Upper lobe of right lung (tissue), 1 donor: Measurements from ENCODE around the gene ANO2. TPM values are rescaled to one million over a fixed set of nuclear protein-coding genes. Genes with fewer than 3 reads are reported as not detected.

Experiments used
- ATAC-seq: fragments of 200-7000 bp; cut with Tn5 transposase; one replicate; pipeline ENCODE4 v1.9.1; 2020; ENCODE audit warnings: mild to moderate bottlenecking, moderate library complexity
- DNase-seq: peaks from one replicate; pipeline ENCODE4 v3.0.0-alpha.2; 2020
- H3K27ac ChIP-seq: fragments of 200-600 bp; one replicate; pipeline ENCODE4 v1.8.0; 2022
- H3K27me3 ChIP-seq: fragments of 200-600 bp; one replicate; pipeline ENCODE4 v1.8.0; 2022; ENCODE audit warnings: mild to moderate bottlenecking
- H3K36me3 ChIP-seq: fragments of 200-600 bp; one replicate; pipeline ENCODE4 v1.8.0; 2022
- H3K4me1 ChIP-seq: fragments of 200-600 bp; one replicate; pipeline ENCODE4 v1.8.0; 2022
- H3K4me3 ChIP-seq: fragments of 200-600 bp; one replicate; pipeline ENCODE4 v1.8.0; 2022; ENCODE audit warnings: mild to moderate bottlenecking
- H3K9me3 ChIP-seq: fragments of 200-600 bp; one replicate; pipeline ENCODE4 v1.8.0; 2022
- intact Hi-C: fragments of 100-400 bp; cut with DNase I; formaldehyde crosslinking; loops from one replicate; pipeline ENCODE4 v1.11.0; 2022
- total RNA-seq: library from RNA; stranded (reverse); fragmentation: NEBNext Ultra II Directional; extraction: Animal tissue kit (Norgen Biotek cat#: 25700); gene quantifications from one replicate; pipeline ENCODE4 v1.2.1, GENCODE V29; 2021
- TF ChIP-seq, protein P1 (sequence below): fragments of 200-600 bp; IDR thresholded peaks from one replicate; pipeline ENCODE4 v1.8.0; 2022; ENCODE audit warnings: antibody characterized with exemption
- donor health status: DM: no; HTN: yes; CAD: no; lungs with severe emphysema.

ANO2 gene
- total RNA-seq, 1 donor from 2014 or later: 36.8 TPM

- Histone ChIP-seq H3K4me1 (no peaks in the 10 kb centered on the region), H3K4me3 (no peak overlapping the region), H3K36me3 (no peaks in the 10 kb centered on the region), H3K9me3 (no peaks in the 10 kb centered on the region), H3K27me3 (no peaks in the 10 kb centered on the region), H3K27ac (no peak overlapping the region)
- DNase-seq (no peak), ATAC-seq (no peak)
- TF ChIP-seq, protein P1, sequence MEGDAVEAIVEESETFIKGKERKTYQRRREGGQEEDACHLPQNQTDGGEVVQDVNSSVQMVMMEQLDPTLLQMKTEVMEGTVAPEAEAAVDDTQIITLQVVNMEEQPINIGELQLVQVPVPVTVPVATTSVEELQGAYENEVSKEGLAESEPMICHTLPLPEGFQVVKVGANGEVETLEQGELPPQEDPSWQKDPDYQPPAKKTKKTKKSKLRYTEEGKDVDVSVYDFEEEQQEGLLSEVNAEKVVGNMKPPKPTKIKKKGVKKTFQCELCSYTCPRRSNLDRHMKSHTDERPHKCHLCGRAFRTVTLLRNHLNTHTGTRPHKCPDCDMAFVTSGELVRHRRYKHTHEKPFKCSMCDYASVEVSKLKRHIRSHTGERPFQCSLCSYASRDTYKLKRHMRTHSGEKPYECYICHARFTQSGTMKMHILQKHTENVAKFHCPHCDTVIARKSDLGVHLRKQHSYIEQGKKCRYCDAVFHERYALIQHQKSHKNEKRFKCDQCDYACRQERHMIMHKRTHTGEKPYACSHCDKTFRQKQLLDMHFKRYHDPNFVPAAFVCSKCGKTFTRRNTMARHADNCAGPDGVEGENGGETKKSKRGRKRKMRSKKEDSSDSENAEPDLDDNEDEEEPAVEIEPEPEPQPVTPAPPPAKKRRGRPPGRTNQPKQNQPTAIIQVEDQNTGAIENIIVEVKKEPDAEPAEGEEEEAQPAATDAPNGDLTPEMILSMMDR: no peak
- intact Hi-C loops: no loop called here
Measured at GRCh38 chr12:5927732-5928516, 17.1 kb downstream of the ANO2 start.

DNA sequence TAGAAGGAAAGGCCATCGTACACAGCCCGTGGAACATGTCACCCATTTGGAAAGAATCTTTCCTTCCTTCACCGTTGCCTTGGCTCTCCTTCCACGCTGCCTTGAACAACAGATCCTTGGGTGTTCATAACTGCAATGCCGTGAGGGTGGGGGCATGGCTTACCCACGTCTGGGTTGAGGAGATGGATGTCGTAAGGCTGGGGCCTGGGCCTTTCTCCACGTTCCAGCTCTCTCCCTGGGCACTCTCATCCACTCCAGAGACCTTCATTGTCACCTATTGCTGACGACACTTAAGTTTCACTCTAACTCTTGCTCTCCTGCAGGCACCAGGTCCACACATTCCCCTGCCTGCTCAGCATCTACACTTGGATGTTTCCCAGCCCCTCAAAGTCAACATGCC lies 19.4 kb downstream of the ANO2 start:
- Histone ChIP-seq H3K27ac (no peak overlapping the region), H3K27me3 (no peaks in the 10 kb centered on the region), H3K9me3 (no peaks in the 10 kb centered on the region), H3K4me1 (no peaks in the 10 kb centered on the region), H3K36me3 (no peaks in the 10 kb centered on the region), H3K4me3 (no peak overlapping the region)
- TF ChIP-seq, protein P1: no peak
- intact Hi-C loops: no loop called here
- ATAC-seq: no peak
- no peak for DNase-seq

DNA sequence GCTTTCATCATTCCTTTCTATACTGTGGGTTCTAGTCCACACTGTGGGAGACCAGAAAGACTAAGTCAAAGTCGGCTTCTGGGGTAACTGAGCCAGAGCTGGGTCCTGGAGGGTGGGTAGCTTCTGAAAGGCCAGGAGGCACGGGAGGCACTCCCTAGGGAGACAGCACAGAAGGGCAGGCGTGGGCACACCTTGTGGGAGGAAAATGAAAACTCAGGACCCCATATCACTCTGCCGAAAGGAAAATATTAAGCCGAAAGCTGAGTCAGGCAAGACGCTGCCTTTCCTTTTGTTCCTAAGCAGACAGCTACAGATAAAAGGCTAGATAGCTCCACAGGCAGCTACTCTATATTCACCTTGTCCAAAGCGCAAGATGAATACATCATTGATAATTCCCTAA lies 20.7 kb downstream of the ANO2 start:
- Histone ChIP-seq H3K9me3 (no peaks in the 10 kb centered on the region), H3K36me3 (no peaks in the 10 kb centered on the region), H3K27me3 (no peaks in the 10 kb centered on the region), H3K27ac (no peak overlapping the region), H3K4me3 (no peak overlapping the region), H3K4me1 (no peaks in the 10 kb centered on the region)
- ATAC-seq (no peak), DNase-seq (no peak)
- TF ChIP-seq, protein P1: no peak
- intact Hi-C loops: no loop called here

DNA sequence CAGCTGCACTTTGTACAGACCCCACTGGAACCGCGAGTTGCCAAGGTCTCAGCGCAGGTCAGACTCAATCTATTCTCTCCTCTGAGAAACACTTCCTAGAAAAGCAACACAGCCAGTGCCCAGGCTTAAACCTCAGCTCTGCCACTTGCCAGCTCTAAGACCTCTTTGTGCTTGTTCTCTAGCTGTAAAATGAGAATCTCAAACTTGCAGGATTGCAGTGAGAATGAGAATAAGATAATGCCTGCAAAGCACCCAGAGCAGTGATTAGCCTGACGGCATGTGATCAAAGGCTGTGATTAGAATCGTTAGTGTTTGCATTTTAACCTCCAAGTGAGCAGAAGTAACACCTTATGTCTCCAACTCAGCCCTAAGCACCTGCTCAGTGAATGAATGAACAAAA lies 21.3 kb downstream of the ANO2 start:
- Histone ChIP-seq H3K36me3 (no peaks in the 10 kb centered on the region), H3K4me3 (no peak overlapping the region), H3K9me3 (no peaks in the 10 kb centered on the region), H3K27ac (no peak overlapping the region), H3K4me1 (no peaks in the 10 kb centered on the region), H3K27me3 (no peaks in the 10 kb centered on the region)
- TF ChIP-seq, protein P1: no peak
- no peak for DNase-seq
- no peak for ATAC-seq
- intact Hi-C loops: no loop called here

GRCh38 chr12:5923043-5923605 lies 21.9 kb downstream of the ANO2 start:
- H3K4me3 ChIP-seq: no peak overlapping the region
- DNase-seq (no peak), ATAC-seq (no peak)
- no peaks in the 10 kb centered on the region for H3K36me3 ChIP-seq
- H3K9me3 ChIP-seq: no peaks in the 10 kb centered on the region
- TF ChIP-seq, protein P1: no peak
- no peaks in the 10 kb centered on the region for H3K27me3 ChIP-seq
- intact Hi-C loops: no loop called here
- no peak overlapping the region for H3K27ac ChIP-seq
- no peaks in the 10 kb centered on the region for H3K4me1 ChIP-seq
